HepG2 (cell line): ENCODE results near the gene MUC22. TPM values are rescaled to one million over a fixed set of nuclear protein-coding genes. Genes with fewer than 3 reads are reported as not detected.

Source experiments
- ATAC-seq: fragments of 200-7000 bp; cut with Tn5 transposase; 3 replicates; pipeline ENCODE4 v1.9.1; 2020; ENCODE audit warnings: mild to moderate bottlenecking, moderate library complexity
- BruUV-seq: library from RNA; stranded (reverse); fragments of 400-500 nt; replicated peaks from 2 replicates; lab custom pipeline; 2021; lab: Mats Ljungman, UMichigan
- CTCF ChIA-PET: fragments of 300-600 bp; formaldehyde crosslinking; extraction: SDS; loops from one replicate; lab custom pipeline; 2021; ENCODE audit warnings: low total read pairs, inconsistent platforms, low intra/inter-chr PET ratio; lab: Yijun Ruan, JAX
- POLR2A ChIA-PET: fragments of 350-600 bp; sonication (Branson Sonifier 250); formaldehyde crosslinking; loops from one replicate; lab custom pipeline; 2020; ENCODE audit warnings: antibody characterized with exemption, inconsistent platforms; lab: Yijun Ruan, JAX
- DNase-seq: peaks from one replicate; pipeline ENCODE4 v3.0.0-alpha.2; 2015; ENCODE audit warnings: low spot score
- FAIRE-seq: peaks from 3 replicates; lab custom pipeline; 2011; peaks lifted over from hg19 to GRCh38; lab: Jason Lieb, UNC
- H2AFZ ChIP-seq: one replicate; pipeline ENCODE4 v1.6.1; 2011; ENCODE audit warnings: low read length, inconsistent platforms
- H3K27ac ChIP-seq: fragments of 300-600 bp; 3 replicates; pipeline ENCODE4 v1.8.0; 2011; ENCODE audit warnings: mixed run types, mild to moderate bottlenecking, mixed read lengths, low read length, inconsistent platforms; ENCODE audit not compliant: insufficient read depth; ENCODE audit errors: extremely low read length
- H3K27me3 ChIP-seq, 2 experiments: fragments of 200-600 bp in 1 of 2; 2 replicates in 1 of 2; 3 replicates in 1 of 2; pipeline versions ENCODE4 v1.6.0 to v1.8.0; 2011; ENCODE audit warnings: low read length in 2 of 2, mild to moderate bottlenecking in 2 of 2, moderate library complexity in 2 of 2, inconsistent platforms in 1 of 2; ENCODE audit not compliant: insufficient read depth in 2 of 2, control insufficient read depth in 1 of 2
- H3K36me3 ChIP-seq, 2 experiments: fragments of 200-600 bp in 1 of 2; replicated peaks in 1 of 2; 2 replicates in 1 of 2; 3 replicates in 1 of 2; pipeline versions ENCODE4 v1.5.1 to v1.8.0; 2011; ENCODE audit warnings: low read length in 2 of 2, inconsistent platforms in 1 of 2; ENCODE audit not compliant: insufficient read depth in 2 of 2, control insufficient read depth in 1 of 2
- H3K4me1 ChIP-seq: 2 replicates; pipeline ENCODE4 v1.5.1; 2012; ENCODE audit warnings: low read length, inconsistent platforms; ENCODE audit not compliant: insufficient read depth
- H3K4me2 ChIP-seq: 2 replicates; pipeline ENCODE4 v1.6.0; 2011; ENCODE audit warnings: low read depth, low read length, inconsistent platforms
- H3K4me3 ChIP-seq, 3 experiments: fragments of 200-600 bp in 1 of 3; sonication (generic), shearing (Covaris generic) in 1 of 3; replicated peaks in 1 of 3; 2 replicates each; pipeline ENCODE4 v1.5.1; 2011 to 2016; ENCODE audit warnings: low read length in 3 of 3, inconsistent platforms in 2 of 3, low read depth in 2 of 3, mild to moderate bottlenecking in 2 of 3, control low read depth in 1 of 3, mixed read lengths in 1 of 3; ENCODE audit not compliant: insufficient read depth in 1 of 3
- H3K79me2 ChIP-seq: one replicate; pipeline ENCODE4 v1.6.1; 2011; ENCODE audit warnings: low read length, inconsistent platforms; ENCODE audit not compliant: insufficient read depth
- H3K9ac ChIP-seq: 2 replicates; pipeline ENCODE4 v1.6.0; 2011; ENCODE audit warnings: mild to moderate bottlenecking, low read depth, low read length, inconsistent platforms; ENCODE audit not compliant: insufficient read depth
- H3K9me3 ChIP-seq: 2 replicates; pipeline ENCODE4 v1.5.1; 2012; ENCODE audit warnings: mild to moderate bottlenecking, low read length
- H4K20me1 ChIP-seq: 2 replicates; pipeline ENCODE4 v1.6.0; 2011; ENCODE audit warnings: inconsistent platforms, mild to moderate bottlenecking, low read length, moderate library complexity; ENCODE audit not compliant: insufficient read depth
- ARNT ChIP-seq: fragments of 450-650 bp; IDR thresholded peaks from 2 replicates; pipeline ENCODE4 v1.6.1; 2017
- CBX2 ChIP-seq, 2 experiments: fragments of 200-600 bp in 1 of 2; sonication (generic); formaldehyde crosslinking in 1 of 2; IDR thresholded peaks; 2 replicates each; pipeline versions ENCODE4 v1.7.0 to v1.8.1; 2018 to 2022; ENCODE audit warnings: low read depth in 2 of 2, low read length in 1 of 2, mild to moderate bottlenecking in 1 of 2, missing genetic modification reagents in 1 of 2
- CBX5 ChIP-seq: sonication (generic); formaldehyde crosslinking; IDR thresholded peaks from 2 replicates; pipeline ENCODE4 v1.4.0; 2020; ENCODE audit warnings: missing genetic modification reagents, borderline replicate concordance
- FLYWCH1 ChIP-seq: sonication (generic); formaldehyde crosslinking; IDR thresholded peaks from 2 replicates; pipeline ENCODE4 v1.8.1; 2023; ENCODE audit warnings: mild to moderate bottlenecking, missing genetic modification reagents
- FOXO1 ChIP-seq: sonication (generic); formaldehyde crosslinking; IDR thresholded peaks from 2 replicates; pipeline ENCODE4 v1.4.0; 2020; ENCODE audit warnings: missing genetic modification reagents
- HNF4A ChIP-seq: sonication (generic); formaldehyde crosslinking; IDR thresholded peaks from 2 replicates; pipeline ENCODE4 v1.4.0; 2020; ENCODE audit warnings: missing genetic modification reagents
- HOXD1 ChIP-seq: sonication (generic); formaldehyde crosslinking; IDR thresholded peaks from 2 replicates; pipeline ENCODE4 v1.5.0; 2020; ENCODE audit warnings: missing genetic modification reagents
- MZF1 ChIP-seq: sonication (generic); formaldehyde crosslinking; IDR thresholded peaks from 2 replicates; pipeline ENCODE4 v1.8.1; 2023; ENCODE audit warnings: mild to moderate bottlenecking, missing genetic modification reagents, borderline replicate concordance
- SATB2 ChIP-seq: sonication (generic); formaldehyde crosslinking; IDR thresholded peaks from 2 replicates; pipeline ENCODE4 v1.5.0; 2020; ENCODE audit warnings: missing genetic modification reagents
- SP5 ChIP-seq: IDR thresholded peaks from 2 replicates; pipeline ENCODE4 v1.6.1; 2016; ENCODE audit warnings: low read depth, borderline replicate concordance
- ZFP62 ChIP-seq: sonication (generic); formaldehyde crosslinking; IDR thresholded peaks from 2 replicates; pipeline ENCODE4 v1.4.0; 2020; ENCODE audit warnings: missing genetic modification reagents
- ZNF24 ChIP-seq: fragments of 450-650 bp; IDR thresholded peaks from 2 replicates; pipeline ENCODE4 v1.6.1; 2017; ENCODE audit warnings: antibody characterized with exemption, mild to moderate bottlenecking
- ZNF282 ChIP-seq: fragments of 450-650 bp; IDR thresholded peaks from 2 replicates; pipeline ENCODE4 v1.6.1; 2018; ENCODE audit not compliant: partially characterized antibody
- ZNF3 ChIP-seq: IDR thresholded peaks from 2 replicates; pipeline ENCODE4 v1.7.0; 2017; ENCODE audit warnings: inconsistent platforms
- ZNF629 ChIP-seq: sonication (generic); formaldehyde crosslinking; conservative IDR thresholded peaks from 2 replicates; pipeline ENCODE4 v1.5.0; 2020; ENCODE audit warnings: missing genetic modification reagents
- ZNF850 ChIP-seq: sonication (generic); formaldehyde crosslinking; conservative IDR thresholded peaks from 2 replicates; pipeline ENCODE4 v1.9.0; 2021; ENCODE audit warnings: mild to moderate bottlenecking, missing genetic modification reagents
- ZSCAN21 ChIP-seq: sonication (generic); formaldehyde crosslinking; IDR thresholded peaks from 2 replicates; pipeline ENCODE4 v1.8.0; 2022; ENCODE audit warnings: mild to moderate bottlenecking, missing genetic modification reagents, moderate library complexity, borderline replicate concordance
- WGBS: methylation state at CpG from one replicate; pipeline ENCODE4 v1.1.6; 2017; ENCODE audit warnings: low lambda C conversion rate; 5-methylcytosine and 5-hydroxymethylcytosine counted together
- in situ Hi-C: cut with HindIII; loops from 2 replicates; pipeline ENCODE4 v1.10.0; 2017; ENCODE audit warnings: low pct_unique_long_range_greater_than_20kb; ENCODE audit not compliant: extremely low pct_ligation_motif_present
- intact Hi-C: fragments of 100-400 bp; cut with micrococcal nuclease; formaldehyde crosslinking; loops from one replicate; pipeline ENCODE4 v1.10.0; 2022; ENCODE audit not compliant: unreplicated experiment
- polyA plus RNA-seq, 8 experiments: library from polyadenylated mRNA; depleted of rRNA in 3 of 8; stranded (reverse) in 7 of 8; unstranded in 1 of 8; fragments of >200 nt; fragmentation: Illumina TruSeq in 4 of 8; extraction: Trizol in 4 of 8; gene quantifications; 2 replicates each; pipeline versions ENCODE4 v1.2.1 to v1.2.3, GENCODE V29; 2011 to 2016; ENCODE audit warnings: low read depth in 4 of 8, missing spikeins in 1 of 8, mixed read lengths in 1 of 8; ENCODE audit not compliant: insufficient read depth in 1 of 8
- total RNA-seq, 5 experiments: library from RNA; depleted of rRNA; stranded (reverse); fragments of >200 nt; fragmentation: Illumina TruSeq; extraction: Trizol; gene quantifications; 2 replicates each; pipeline ENCODE4 v1.2.3, GENCODE V29; 2016; ENCODE audit warnings: low read depth in 1 of 5
- TF ChIP-seq, protein P1 (sequence below): sonication (generic); formaldehyde crosslinking; IDR thresholded peaks from 2 replicates; pipeline ENCODE4 v1.5.1; 2020; ENCODE audit warnings: mild to moderate bottlenecking, missing genetic modification reagents, borderline replicate concordance

Gene MUC22
- total and polyA plus RNA-seq, 2 of the 13 experiments (the other 11 are each of a cell fraction or from before 2014, with no cell fraction given) = not detected

DNA sequence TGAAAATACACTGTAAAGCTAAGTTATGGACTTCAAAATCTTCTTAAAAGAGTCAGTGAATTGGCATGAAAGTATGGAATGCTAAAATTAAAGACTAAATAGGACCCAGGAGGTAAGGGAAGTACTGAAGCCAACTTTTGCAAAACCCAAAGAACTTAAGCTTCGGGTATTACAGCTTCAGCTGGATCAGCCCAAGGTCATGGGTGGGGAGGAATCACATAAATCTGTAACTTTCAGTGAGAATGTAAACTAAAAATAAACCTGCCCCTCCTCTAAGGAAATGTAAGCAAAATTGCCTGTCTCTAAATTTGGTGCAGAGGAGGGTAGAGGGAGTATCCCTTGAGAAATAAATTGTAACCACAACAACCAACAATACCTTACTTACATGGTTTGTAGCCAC is 31.1 kb upstream of the MUC22 start:
- intact Hi-C loops = no loop called here
- 0% methylated on average over 1 of the region's 1 CpG for WGBS
- Histone ChIP-seq H3K27ac (no peak overlapping the region), H3K4me1 (peaks cover 7% of the 10 kb centered on the region; the same call in 1 of the 2 replicates), H3K4me3 (no peak overlapping the region), H3K36me3 (no peaks in the 10 kb centered on the region), H3K79me2 (no peaks in the 10 kb centered on the region), H3K9me3 (no peaks in the 10 kb centered on the region), H4K20me1 (no peaks in the 10 kb centered on the region), H3K9ac (no peak overlapping the region), H3K4me2 (no peak overlapping the region), H2AFZ (no peak overlapping the region), H3K27me3 (0 out of 5 replicates have a peak, but pooled peaks cover 0 to 9% of the 10 kb centered on the region in 2 experiments)
- TF ChIP-seq ZNF282 = no peak
- TF ChIP-seq CBX2 (IDR thresholded peaks at IDR 0.05; ENCODE audit: low read depth, low read length) = no peak
- no peak for TF ChIP-seq CBX2 (CRISPR knock-in tag; IDR thresholded peaks at IDR 0.05; ENCODE audit: low read depth)
- no peak for TF ChIP-seq ARNT
- no peak for TF ChIP-seq ZNF629
- TF ChIP-seq, protein P1, sequence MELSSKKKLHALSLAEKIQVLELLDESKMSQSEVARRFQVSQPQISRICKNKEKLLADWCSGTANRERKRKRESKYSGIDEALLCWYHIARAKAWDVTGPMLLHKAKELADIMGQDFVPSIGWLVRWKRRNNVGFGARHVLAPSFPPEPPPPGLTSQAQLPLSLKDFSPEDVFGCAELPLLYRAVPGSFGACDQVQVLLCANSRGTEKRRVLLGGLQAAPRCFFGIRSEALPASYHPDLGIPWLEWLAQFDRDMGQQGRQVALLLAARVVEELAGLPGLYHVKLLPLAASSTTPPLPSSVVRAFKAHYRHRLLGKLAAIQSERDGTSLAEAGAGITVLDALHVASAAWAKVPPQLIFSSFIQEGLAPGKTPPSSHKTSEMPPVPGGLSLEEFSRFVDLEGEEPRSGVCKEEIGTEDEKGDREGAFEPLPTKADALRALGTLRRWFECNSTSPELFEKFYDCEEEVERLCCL (CRISPR knock-in tag) = no peak
- TF ChIP-seq CBX5 (CRISPR knock-in tag) = no peak
- no peak for TF ChIP-seq ZFP62 (CRISPR knock-in tag)
- TF ChIP-seq FLYWCH1 (CRISPR knock-in tag) = no peak
- no peak for TF ChIP-seq SP5 (CRISPR knock-in tag)
- TF ChIP-seq FOXO1 (CRISPR knock-in tag) = no peak
- TF ChIP-seq MZF1 = no peak
- no peak for TF ChIP-seq ZNF3 (CRISPR knock-in tag)
- TF ChIP-seq HNF4A (CRISPR knock-in tag) = no peak
- TF ChIP-seq ZNF24 = no peak
- TF ChIP-seq HOXD1 (CRISPR knock-in tag) = no peak
- TF ChIP-seq ZSCAN21 (CRISPR knock-in tag) = no peak
- no peak for TF ChIP-seq ZNF850 (CRISPR knock-in tag)
- TF ChIP-seq SATB2 (CRISPR knock-in tag) = no peak
- ChIA-PET CTCF (no interaction called here), POLR2A (no interaction called here)
- BruUV-seq = no TSS peak
- no peak for ATAC-seq
- DNase-seq = no peak
- in situ Hi-C loops = no loop called here
- no peak for FAIRE-seq
